ENCODE results near the gene SULT2B1. TPM values are rescaled to one million over a fixed set of nuclear protein-coding genes. Genes with fewer than 3 reads are reported as not detected.
A peak's percentile ranks its signal among the peaks of the same experiment; 100 is the strongest.

SULT2B1 gene
- total RNA-seq, 1 donor from 2014 or later: not detected

DNA sequence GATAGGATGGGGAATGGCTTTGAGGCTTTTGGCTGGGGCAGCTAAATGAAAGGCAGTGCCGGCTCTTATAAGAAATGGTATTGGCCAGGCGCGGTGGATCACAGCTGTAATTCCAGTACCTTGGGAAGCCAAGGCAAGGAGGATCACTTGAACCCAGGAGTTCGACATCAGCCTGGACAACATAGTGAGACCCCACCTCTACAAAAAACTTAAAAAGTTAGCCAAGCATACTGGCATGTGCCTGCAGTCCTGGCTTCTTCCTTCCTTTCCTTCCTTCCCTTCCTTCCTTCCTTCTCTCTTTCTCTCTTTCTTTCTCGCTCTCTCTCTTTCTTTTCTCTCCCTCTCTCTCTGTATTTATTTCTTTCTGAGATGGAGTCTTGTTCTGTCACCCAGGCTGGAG, 90.9 kb downstream of the SULT2B1 start:
- H3K27me3 Mint-ChIP-seq (ENCODE audit: low read depth): peaks cover 27% of the 10 kb centered on the region
- H3K4me3 Mint-ChIP-seq: peak overlapping the region; percentile 47

DNA sequence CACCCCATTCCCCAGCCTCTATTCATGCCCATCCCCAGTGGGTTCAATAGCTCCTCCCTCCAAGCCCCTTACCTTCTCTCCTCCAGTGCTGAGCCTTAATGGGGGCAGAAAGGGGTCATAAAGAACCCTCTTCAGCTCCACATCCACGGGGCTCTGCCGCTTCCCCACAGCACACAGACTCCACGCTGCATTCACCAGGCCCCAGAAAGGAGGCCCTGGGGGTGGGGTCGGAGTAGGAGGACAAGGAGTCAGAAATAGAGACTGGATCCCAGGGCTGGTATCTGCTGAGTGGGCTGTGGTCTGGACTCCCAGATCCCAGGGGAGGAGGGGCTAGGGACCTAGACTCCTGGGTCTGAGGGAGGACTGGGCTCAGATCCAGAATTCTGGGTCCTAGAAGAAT, 92.4 kb downstream of the SULT2B1 start:
- DNase-seq (ENCODE audit: low read depth, low spot score): no peak
- no peaks in the 10 kb centered on the region for H3K9me3 Mint-ChIP-seq
- H3K4me3 Mint-ChIP-seq: peak overlapping the region; percentile 79
- H3K27me3 Mint-ChIP-seq (ENCODE audit: low read depth): peaks cover 21% of the 10 kb centered on the region
- no peak overlapping the region for H3K27ac Mint-ChIP-seq (ENCODE audit: unreplicated experiment)
- no peaks in the 10 kb centered on the region for H3K36me3 Mint-ChIP-seq (ENCODE audit: low read depth)
- TF ChIP-seq, protein P1, sequence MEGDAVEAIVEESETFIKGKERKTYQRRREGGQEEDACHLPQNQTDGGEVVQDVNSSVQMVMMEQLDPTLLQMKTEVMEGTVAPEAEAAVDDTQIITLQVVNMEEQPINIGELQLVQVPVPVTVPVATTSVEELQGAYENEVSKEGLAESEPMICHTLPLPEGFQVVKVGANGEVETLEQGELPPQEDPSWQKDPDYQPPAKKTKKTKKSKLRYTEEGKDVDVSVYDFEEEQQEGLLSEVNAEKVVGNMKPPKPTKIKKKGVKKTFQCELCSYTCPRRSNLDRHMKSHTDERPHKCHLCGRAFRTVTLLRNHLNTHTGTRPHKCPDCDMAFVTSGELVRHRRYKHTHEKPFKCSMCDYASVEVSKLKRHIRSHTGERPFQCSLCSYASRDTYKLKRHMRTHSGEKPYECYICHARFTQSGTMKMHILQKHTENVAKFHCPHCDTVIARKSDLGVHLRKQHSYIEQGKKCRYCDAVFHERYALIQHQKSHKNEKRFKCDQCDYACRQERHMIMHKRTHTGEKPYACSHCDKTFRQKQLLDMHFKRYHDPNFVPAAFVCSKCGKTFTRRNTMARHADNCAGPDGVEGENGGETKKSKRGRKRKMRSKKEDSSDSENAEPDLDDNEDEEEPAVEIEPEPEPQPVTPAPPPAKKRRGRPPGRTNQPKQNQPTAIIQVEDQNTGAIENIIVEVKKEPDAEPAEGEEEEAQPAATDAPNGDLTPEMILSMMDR (conservative IDR thresholded peaks at IDR 0.05): no peak
- H3K4me1 Mint-ChIP-seq: peaks cover 24% of the 10 kb centered on the region

More for the DNA sequence above, 90.9 kb downstream of the SULT2B1 start:
- Mint-ChIP-seq H3K9me3 (peaks cover 4% of the 10 kb centered on the region), H3K4me1 (peaks cover 33% of the 10 kb centered on the region), H3K36me3 (ENCODE audit: low read depth) (peaks cover 2% of the 10 kb centered on the region), H3K27ac (ENCODE audit: unreplicated experiment) (no peak overlapping the region)
- TF ChIP-seq, protein P1 (conservative IDR thresholded peaks at IDR 0.05): no peak
- no peak for DNase-seq (ENCODE audit: low read depth, low spot score)

DNA sequence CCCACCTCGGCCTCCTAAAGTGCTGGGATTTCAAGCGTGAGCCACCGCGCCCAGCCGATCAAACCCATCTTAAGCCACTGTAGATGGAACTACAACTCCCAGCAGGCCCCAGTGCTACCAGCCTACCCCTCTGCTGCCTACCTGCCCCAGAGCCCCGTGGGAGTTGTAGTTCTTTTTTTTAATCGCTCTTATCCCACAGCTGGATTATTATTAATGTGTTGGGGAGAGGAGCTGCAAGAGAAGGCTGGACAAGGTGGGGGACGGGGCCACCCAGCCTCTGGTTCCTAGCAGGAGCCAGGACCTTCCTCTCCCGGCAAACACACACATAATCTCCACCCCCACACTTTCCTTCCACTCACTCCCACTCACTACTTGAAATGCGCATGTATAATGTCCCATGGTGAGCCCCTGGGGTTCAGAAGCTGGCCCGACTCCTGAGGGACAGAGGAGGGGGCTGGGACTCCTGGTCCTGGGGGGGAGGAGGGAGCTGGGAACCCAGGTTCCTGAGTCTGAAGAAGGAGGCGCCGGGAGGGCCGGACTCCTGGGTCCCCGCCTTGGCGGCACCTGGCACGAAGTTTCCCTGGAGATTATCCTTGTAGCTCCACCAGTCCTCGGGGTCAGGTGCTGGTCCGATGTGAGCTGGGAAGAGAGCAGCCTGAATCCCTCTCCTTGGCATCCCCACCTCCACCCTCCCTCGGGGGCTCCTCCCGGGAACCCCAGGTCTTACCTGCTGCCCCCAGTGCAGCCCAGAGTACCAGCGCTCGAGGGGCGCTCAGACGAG, 93.1 kb downstream of the SULT2B1 start:
- peaks cover 17% of the 10 kb centered on the region for H3K27me3 Mint-ChIP-seq (ENCODE audit: low read depth)
- no peaks in the 10 kb centered on the region for H3K9me3 Mint-ChIP-seq
- DNase-seq (ENCODE audit: low read depth, low spot score): peak; percentile 67
- peaks cover 24% of the 10 kb centered on the region for H3K4me1 Mint-ChIP-seq
- no peak overlapping the region for H3K27ac Mint-ChIP-seq (ENCODE audit: unreplicated experiment)
- peak overlapping the region; percentile 81 for H3K4me3 Mint-ChIP-seq
- TF ChIP-seq, protein P1 (conservative IDR thresholded peaks at IDR 0.05): no peak
- no peaks in the 10 kb centered on the region for H3K36me3 Mint-ChIP-seq (ENCODE audit: low read depth)

DNA sequence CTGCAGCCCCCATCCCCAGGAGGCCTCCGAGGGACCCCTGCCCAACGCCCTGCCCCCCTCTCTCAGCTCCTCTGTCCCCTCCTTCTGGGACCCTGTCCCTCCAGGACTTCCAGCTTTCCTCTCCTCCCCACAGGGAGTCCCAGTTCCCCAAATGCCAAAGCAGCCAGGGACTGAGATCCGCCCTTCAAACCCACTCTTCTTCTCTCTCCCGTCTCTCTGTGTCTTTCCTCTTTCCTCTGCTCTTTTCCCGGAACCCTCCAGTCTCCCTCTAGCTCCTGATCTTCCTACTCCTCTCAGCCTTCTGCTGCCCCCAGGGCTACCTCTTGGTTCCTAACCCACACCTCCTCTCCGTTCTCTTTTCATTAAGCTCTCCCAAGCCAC, 93.6 kb downstream of the SULT2B1 start:
- TF ChIP-seq, protein P1 (conservative IDR thresholded peaks at IDR 0.05): no peak
- no peak for DNase-seq (ENCODE audit: low read depth, low spot score)
- Mint-ChIP-seq H3K4me3 (peak overlapping the region; percentile 81), H3K27ac (ENCODE audit: unreplicated experiment) (peak overlapping the region; percentile 19), H3K4me1 (peaks cover 24% of the 10 kb centered on the region), H3K36me3 (ENCODE audit: low read depth) (no peaks in the 10 kb centered on the region), H3K27me3 (ENCODE audit: low read depth) (peaks cover 17% of the 10 kb centered on the region), H3K9me3 (no peaks in the 10 kb centered on the region)

DNA sequence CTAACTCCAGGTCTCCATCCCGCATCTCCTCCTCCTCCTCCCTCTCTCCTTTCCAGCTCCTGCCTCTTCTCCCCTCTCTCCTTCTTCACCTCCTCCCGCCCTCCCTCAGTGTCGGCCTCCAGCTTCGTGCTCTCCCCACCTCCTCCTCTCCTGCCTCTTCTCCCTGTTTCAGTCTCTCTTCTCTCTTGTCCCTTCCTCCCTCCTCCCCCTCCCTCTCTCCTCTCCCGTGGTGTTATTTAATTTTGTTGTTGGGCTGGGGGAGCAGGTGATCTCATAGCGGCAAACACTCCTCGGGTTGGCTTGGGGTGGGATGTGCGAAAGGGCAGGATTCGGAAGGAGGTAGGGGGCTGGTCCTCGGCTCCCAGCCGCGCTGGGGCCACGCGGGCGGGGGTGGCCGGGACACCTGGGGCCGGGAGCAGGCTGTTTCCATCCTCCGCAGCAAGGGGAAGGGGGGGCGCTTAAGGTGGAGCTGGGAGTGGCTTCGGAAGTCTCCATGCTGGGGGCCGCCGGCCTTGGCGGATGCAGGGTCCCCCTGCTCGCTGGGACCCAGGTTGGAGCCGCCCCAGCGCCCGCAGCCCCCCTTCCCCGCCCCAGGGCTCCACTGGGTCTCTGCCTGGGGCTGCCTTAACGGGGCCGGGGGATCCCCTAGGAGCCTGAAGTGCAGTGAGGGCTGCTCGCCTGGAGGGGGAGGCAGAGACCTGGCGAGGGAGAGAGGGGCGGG, 94.2 kb downstream of the SULT2B1 start, which contains the start of gene CA11:
Gene CA11, minus strand, starts transcription at position 187 of the 721 bp plus-strand sequence. CDS start 555 bp downstream, outside the sequence.
- Mint-ChIP-seq H3K4me3 (peak within 1 kb of the TSS; percentile 81), H3K27me3 (ENCODE audit: low read depth) (peaks cover 14% of the 10 kb centered on the region), H3K9me3 (no peaks in the 10 kb centered on the region), H3K4me1 (peaks cover 24% of the 10 kb centered on the region), H3K36me3 (ENCODE audit: low read depth) (no peaks in the 10 kb centered on the region), H3K27ac (ENCODE audit: unreplicated experiment) (peak within 1 kb of the TSS; percentile 43)
- TF ChIP-seq, protein P1 (conservative IDR thresholded peaks at IDR 0.05): peak; percentile 85
- DNase-seq (ENCODE audit: low read depth, low spot score): peak; percentile 92

Measured in neural crest cell (in vitro differentiated cells).